ENCODE measurements around the gene LCP2. TPM values are rescaled to one million over a fixed set of nuclear protein-coding genes. Genes with fewer than 3 reads are reported as not detected.

Gene LCP2
- total RNA-seq, 1 experiment from 2014 or later = 0.72 TPM

DNA sequence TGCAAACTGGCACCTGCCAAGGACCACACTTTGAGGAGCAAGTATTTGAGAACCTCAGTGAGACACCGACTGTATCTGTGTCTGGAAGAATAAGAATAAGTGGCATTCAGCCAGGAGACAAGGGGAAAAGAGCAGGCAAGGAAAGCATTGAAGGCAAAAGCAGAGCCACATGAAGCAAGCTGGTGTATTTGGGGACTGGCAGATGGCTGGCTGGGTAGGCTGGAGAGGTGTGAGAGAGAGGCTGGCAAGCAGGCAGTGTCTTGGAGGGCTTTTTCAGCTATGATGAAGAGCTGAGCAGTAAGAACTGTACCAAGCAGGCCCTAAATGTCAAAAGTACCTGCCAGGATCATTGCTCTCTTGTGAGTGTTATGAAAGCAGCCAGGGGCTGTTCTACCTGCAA is 78.9 kb downstream of the LCP2 start:
- H3K4me1 Mint-ChIP-seq = peaks cover 38% of the 10 kb centered on the region
- H3K27ac Mint-ChIP-seq = no peak overlapping the region
- no peaks in the 10 kb centered on the region for H3K36me3 Mint-ChIP-seq
- POLR2A ChIA-PET = no interaction called here
- CTCF ChIA-PET = interaction anchor here (0.8 to 1.6 kb wide), 2 partner anchors 35 to 119 kb away, joined by 3 to 5 read pairs; no protein-coding TSS in a partner anchor
- H3K4me3 Mint-ChIP-seq = no peak overlapping the region
- peaks cover 24% of the 10 kb centered on the region for H3K27me3 Mint-ChIP-seq (ENCODE audit: low read depth)
- ATAC-seq (no peak), DNase-seq (ENCODE audit: low spot score) (no peak)
- TF ChIP-seq SP1 (CRISPR knock-in tag; conservative IDR thresholded peaks at IDR 0.05) (no peak), HMGA2 (CRISPR knock-in tag; IDR thresholded peaks at IDR 0.05) (no peak), ZNF121 (CRISPR knock-in tag; IDR thresholded peaks at IDR 0.05) (no peak), TEAD1 (CRISPR knock-in tag; IDR thresholded peaks at IDR 0.05) (no peak), ZSCAN18 (CRISPR knock-in tag; IDR thresholded peaks at IDR 0.05) (no peak), TP53 (CRISPR knock-in tag; IDR thresholded peaks at IDR 0.05) (no peak), TCF7 (CRISPR knock-in tag; IDR thresholded peaks at IDR 0.05; ENCODE audit: low read depth) (no peak), EMX1 (CRISPR knock-in tag; IDR thresholded peaks at IDR 0.05) (no peak), ZNF317 (CRISPR knock-in tag; IDR thresholded peaks at IDR 0.05; ENCODE audit: borderline replicate concordance, low read depth) (no peak)
- TF ChIP-seq, protein P1, sequence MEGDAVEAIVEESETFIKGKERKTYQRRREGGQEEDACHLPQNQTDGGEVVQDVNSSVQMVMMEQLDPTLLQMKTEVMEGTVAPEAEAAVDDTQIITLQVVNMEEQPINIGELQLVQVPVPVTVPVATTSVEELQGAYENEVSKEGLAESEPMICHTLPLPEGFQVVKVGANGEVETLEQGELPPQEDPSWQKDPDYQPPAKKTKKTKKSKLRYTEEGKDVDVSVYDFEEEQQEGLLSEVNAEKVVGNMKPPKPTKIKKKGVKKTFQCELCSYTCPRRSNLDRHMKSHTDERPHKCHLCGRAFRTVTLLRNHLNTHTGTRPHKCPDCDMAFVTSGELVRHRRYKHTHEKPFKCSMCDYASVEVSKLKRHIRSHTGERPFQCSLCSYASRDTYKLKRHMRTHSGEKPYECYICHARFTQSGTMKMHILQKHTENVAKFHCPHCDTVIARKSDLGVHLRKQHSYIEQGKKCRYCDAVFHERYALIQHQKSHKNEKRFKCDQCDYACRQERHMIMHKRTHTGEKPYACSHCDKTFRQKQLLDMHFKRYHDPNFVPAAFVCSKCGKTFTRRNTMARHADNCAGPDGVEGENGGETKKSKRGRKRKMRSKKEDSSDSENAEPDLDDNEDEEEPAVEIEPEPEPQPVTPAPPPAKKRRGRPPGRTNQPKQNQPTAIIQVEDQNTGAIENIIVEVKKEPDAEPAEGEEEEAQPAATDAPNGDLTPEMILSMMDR (IDR thresholded peaks at IDR 0.05) = no peak
- TF ChIP-seq, protein P2, sequence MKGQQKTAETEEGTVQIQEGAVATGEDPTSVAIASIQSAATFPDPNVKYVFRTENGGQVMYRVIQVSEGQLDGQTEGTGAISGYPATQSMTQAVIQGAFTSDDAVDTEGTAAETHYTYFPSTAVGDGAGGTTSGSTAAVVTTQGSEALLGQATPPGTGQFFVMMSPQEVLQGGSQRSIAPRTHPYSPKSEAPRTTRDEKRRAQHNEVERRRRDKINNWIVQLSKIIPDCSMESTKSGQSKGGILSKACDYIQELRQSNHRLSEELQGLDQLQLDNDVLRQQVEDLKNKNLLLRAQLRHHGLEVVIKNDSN (CRISPR knock-in tag; IDR thresholded peaks at IDR 0.05) = no peak
- H3K9me3 Mint-ChIP-seq = no peaks in the 10 kb centered on the region

DNA sequence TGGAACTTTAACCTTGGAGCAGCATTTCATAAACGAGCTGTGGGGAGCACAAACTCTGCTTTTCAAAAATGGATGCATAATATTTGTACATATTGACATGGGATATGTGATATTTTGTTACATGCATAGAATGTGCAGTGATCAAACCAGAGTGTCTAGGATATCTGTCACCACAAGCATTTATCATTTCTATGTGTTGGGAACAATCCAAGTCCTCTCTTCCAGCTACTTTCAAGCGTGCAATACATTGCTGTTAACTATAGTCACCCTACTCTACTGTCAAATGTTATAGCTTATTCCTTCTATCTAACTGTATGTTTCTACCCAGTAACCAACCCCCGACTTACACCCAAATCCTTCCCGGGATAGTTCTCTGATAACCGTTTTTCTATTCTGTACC is 79.7 kb downstream of the LCP2 start:
- ChIA-PET CTCF (interaction anchor here (0.6 to 1.6 kb wide), 4 partner anchors 8 to 147 kb away, joined by 3 to 5 read pairs (median 3); no protein-coding TSS in a partner anchor), POLR2A (no interaction called here)
- ATAC-seq = no peak

More for the DNA sequence above, 79.7 kb downstream of the LCP2 start:
- no peaks in the 10 kb centered on the region for H3K36me3 Mint-ChIP-seq
- no peak overlapping the region for H3K4me3 Mint-ChIP-seq
- peaks cover 24% of the 10 kb centered on the region for H3K27me3 Mint-ChIP-seq (ENCODE audit: low read depth)
- no peak for DNase-seq (ENCODE audit: low spot score)
- no peak for TF ChIP-seq SOX15 (CRISPR knock-in tag; IDR thresholded peaks at IDR 0.05)
- TF ChIP-seq EMX1 (CRISPR knock-in tag; IDR thresholded peaks at IDR 0.05) = no peak
- no peak for TF ChIP-seq ZNF263 (CRISPR knock-in tag; IDR thresholded peaks at IDR 0.05; ENCODE audit: low read depth)
- no peak for TF ChIP-seq ETV6 (CRISPR knock-in tag; IDR thresholded peaks at IDR 0.05)
- TF ChIP-seq ZNF671 (CRISPR knock-in tag; IDR thresholded peaks at IDR 0.05) = no peak
- no peak for TF ChIP-seq CBFB (CRISPR knock-in tag; IDR thresholded peaks at IDR 0.05; ENCODE audit: low read depth)
- TF ChIP-seq, protein P3, sequence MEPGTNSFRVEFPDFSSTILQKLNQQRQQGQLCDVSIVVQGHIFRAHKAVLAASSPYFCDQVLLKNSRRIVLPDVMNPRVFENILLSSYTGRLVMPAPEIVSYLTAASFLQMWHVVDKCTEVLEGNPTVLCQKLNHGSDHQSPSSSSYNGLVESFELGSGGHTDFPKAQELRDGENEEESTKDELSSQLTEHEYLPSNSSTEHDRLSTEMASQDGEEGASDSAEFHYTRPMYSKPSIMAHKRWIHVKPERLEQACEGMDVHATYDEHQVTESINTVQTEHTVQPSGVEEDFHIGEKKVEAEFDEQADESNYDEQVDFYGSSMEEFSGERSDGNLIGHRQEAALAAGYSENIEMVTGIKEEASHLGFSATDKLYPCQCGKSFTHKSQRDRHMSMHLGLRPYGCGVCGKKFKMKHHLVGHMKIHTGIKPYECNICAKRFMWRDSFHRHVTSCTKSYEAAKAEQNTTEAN (CRISPR knock-in tag; IDR thresholded peaks at IDR 0.05) = no peak
- TF ChIP-seq NFE2L1 (CRISPR knock-in tag; IDR thresholded peaks at IDR 0.05) = no peak
- TF ChIP-seq ZNF317 (CRISPR knock-in tag; IDR thresholded peaks at IDR 0.05; ENCODE audit: borderline replicate concordance, low read depth) = no peak
- TF ChIP-seq, protein P4, sequence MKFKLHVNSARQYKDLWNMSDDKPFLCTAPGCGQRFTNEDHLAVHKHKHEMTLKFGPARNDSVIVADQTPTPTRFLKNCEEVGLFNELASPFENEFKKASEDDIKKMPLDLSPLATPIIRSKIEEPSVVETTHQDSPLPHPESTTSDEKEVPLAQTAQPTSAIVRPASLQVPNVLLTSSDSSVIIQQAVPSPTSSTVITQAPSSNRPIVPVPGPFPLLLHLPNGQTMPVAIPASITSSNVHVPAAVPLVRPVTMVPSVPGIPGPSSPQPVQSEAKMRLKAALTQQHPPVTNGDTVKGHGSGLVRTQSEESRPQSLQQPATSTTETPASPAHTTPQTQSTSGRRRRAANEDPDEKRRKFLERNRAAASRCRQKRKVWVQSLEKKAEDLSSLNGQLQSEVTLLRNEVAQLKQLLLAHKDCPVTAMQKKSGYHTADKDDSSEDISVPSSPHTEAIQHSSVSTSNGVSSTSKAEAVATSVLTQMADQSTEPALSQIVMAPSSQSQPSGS (CRISPR knock-in tag; IDR thresholded peaks at IDR 0.05; ENCODE audit: borderline replicate concordance, low read depth) = no peak
- TF ChIP-seq GTF2I (CRISPR knock-in tag; conservative IDR thresholded peaks at IDR 0.05) = no peak
- TF ChIP-seq, protein P5, sequence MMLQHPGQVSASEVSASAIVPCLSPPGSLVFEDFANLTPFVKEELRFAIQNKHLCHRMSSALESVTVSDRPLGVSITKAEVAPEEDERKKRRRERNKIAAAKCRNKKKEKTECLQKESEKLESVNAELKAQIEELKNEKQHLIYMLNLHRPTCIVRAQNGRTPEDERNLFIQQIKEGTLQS (CRISPR knock-in tag; conservative IDR thresholded peaks at IDR 0.05) = no peak
- no peak for TF ChIP-seq ZSCAN18 (CRISPR knock-in tag; IDR thresholded peaks at IDR 0.05)
- TF ChIP-seq NR1H2 (CRISPR knock-in tag; IDR thresholded peaks at IDR 0.05) = no peak
- no peak for TF ChIP-seq TEAD1 (CRISPR knock-in tag; IDR thresholded peaks at IDR 0.05)
- no peak for TF ChIP-seq HMGA2 (CRISPR knock-in tag; IDR thresholded peaks at IDR 0.05)
- TF ChIP-seq FOXK1 (CRISPR knock-in tag; IDR thresholded peaks at IDR 0.05) = no peak
- no peak for TF ChIP-seq NFATC4 (CRISPR knock-in tag; IDR thresholded peaks at IDR 0.05)
- TF ChIP-seq ELF4 (CRISPR knock-in tag; IDR thresholded peaks at IDR 0.05; ENCODE audit: low read depth) = no peak
- no peaks in the 10 kb centered on the region for H3K9me3 Mint-ChIP-seq
- peaks cover 31% of the 10 kb centered on the region for H3K4me1 Mint-ChIP-seq
- H3K27ac Mint-ChIP-seq = no peak overlapping the region

All from WTC11 (cell line).